Lung (tissue), 12 donors: ENCODE results near the gene HIF1AN. TPM values are rescaled to one million over a fixed set of nuclear protein-coding genes. Genes with fewer than 3 reads are reported as not detected.

ENCODE experiments used
- ATAC-seq: fragments of 200-7000 bp; cut with Tn5 transposase; one replicate; pipeline ENCODE4 v1.9.1; 2020; ENCODE audit warnings: moderate number of reproducible peaks; ENCODE audit not compliant: insufficient read depth, low FRiP score
- DNase-seq, 3 donors: peaks; one replicate each; pipeline ENCODE4 v3.0.0-alpha.2; 2013 to 2017
- H3K27ac ChIP-seq, 2 donors: one replicate each; pipeline ENCODE4 v1.5.1; 2013; ENCODE audit warnings: mild to moderate bottlenecking in 2 of 2, moderate library complexity in 2 of 2, control low read depth in 1 of 2, inconsistent platforms in 1 of 2, low read depth in 1 of 2, low read length in 1 of 2
- H3K27me3 ChIP-seq, 3 donors: one replicate each; pipeline ENCODE4 v1.5.1; 2013; ENCODE audit warnings: low read length in 2 of 3; ENCODE audit not compliant: control insufficient read depth in 3 of 3, insufficient read depth in 3 of 3
- H3K36me3 ChIP-seq, 4 donors: one replicate each; pipeline ENCODE4 v1.5.1; 2013; ENCODE audit warnings: low read length in 4 of 4, mild to moderate bottlenecking in 1 of 4, moderate library complexity in 1 of 4; ENCODE audit not compliant: control insufficient read depth in 4 of 4, insufficient read depth in 4 of 4
- H3K4me1 ChIP-seq, 5 donors: one replicate each; pipeline ENCODE4 v1.5.1; 2013; ENCODE audit warnings: low read length in 5 of 5, mild to moderate bottlenecking in 2 of 5, moderate library complexity in 1 of 5; ENCODE audit not compliant: control insufficient read depth in 5 of 5, insufficient read depth in 5 of 5
- H3K4me3 ChIP-seq: one replicate; pipeline ENCODE4 v1.5.1; 2013; ENCODE audit warnings: mild to moderate bottlenecking, control low read depth, moderate library complexity
- H3K9ac ChIP-seq, 2 donors: one replicate each; pipeline ENCODE4 v1.5.1; 2013; ENCODE audit warnings: low read length in 2 of 2, control low read depth in 1 of 2; ENCODE audit not compliant: insufficient read depth in 1 of 2
- H3K9me3 ChIP-seq, 4 donors: one replicate each; pipeline ENCODE4 v1.5.1; 2013; ENCODE audit warnings: low read length in 3 of 4, mild to moderate bottlenecking in 1 of 4, moderate library complexity in 1 of 4; ENCODE audit not compliant: control insufficient read depth in 4 of 4, insufficient read depth in 3 of 4
- CTCF ChIP-seq: IDR thresholded peaks from 2 replicates; pipeline ENCODE4 v1.5.1; 2012; ENCODE audit warnings: mild to moderate bottlenecking; ENCODE audit errors: control extremely low read depth, extremely low read depth
- WGBS, 2 donors: extraction: QIAGEN DNeasy Blood & Tissue Kit; methylation state at CpG; one replicate each; pipeline ENCODE4 v1.1.7; 2013; 5-methylcytosine and 5-hydroxymethylcytosine counted together
- polyA plus RNA-seq, 2 donors: library from polyadenylated mRNA; stranded (reverse); fragments of 200-250 nt; gene quantifications; one replicate each; pipeline ENCODE4 v1.2.1, GENCODE V29; 2013
- total RNA-seq, 2 donors: library from RNA; depleted of rRNA in 1 of 2; stranded (reverse); fragments of >200 nt in 1 of 2; gene quantifications; one replicate each; pipeline ENCODE4 v1.2.1, GENCODE V29; 2014 to 2021
- donor health status: control.
- donor health status: control.
- donor health status: Bipolar disorder and iron deficiency.
- donor health status: healthy.
- donor health status: DM: yes; HTN: yes; CAD: no.

HIF1AN gene
- total and polyA plus RNA-seq, 4 donors = 6.9 to 32.3 (median 13.6) TPM

GRCh38 chr10:100531761-100532160 lies 4.0 kb upstream of the HIF1AN start:
- Histone ChIP-seq H3K9me3 (no peaks in the 10 kb centered on the region), H3K4me3 (no peak overlapping the region), H3K27me3 (no peaks in the 10 kb centered on the region), H3K9ac (no peak overlapping the region), H3K27ac (no peak overlapping the region), H3K4me1 (peaks cover 2 to 25% (median 5%) of the 10 kb centered on the region in 5 donors), H3K36me3 (peaks cover 0 to 2% (median 2%) of the 10 kb centered on the region in 4 donors)
- no peak for DNase-seq
- ATAC-seq = no peak
- no peak for TF ChIP-seq CTCF

DNA sequence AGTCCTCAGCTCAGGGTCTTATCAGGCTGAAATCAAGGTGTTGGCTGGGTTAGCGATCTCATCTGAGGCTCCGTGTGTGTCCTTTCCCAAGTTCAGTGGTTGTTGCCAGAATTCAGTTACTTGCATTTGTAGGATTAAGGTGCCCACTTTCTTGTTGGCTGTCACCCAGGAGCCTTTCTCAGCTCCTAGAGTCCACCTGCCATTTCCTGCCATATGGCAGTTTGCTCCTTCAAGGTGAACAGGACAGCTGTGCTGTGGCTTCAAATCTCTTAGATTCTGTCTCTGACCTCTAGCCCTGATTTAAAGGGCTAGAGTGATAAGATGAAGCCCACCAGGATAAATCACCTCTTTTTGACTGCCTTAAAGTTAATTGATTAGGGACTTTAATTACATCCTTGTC lies 1.0 kb upstream of the HIF1AN start:
- no peak for ATAC-seq
- Histone ChIP-seq H3K9me3 (no peaks in the 10 kb centered on the region), H3K27ac (no peak overlapping the region), H3K27me3 (no peaks in the 10 kb centered on the region), H3K4me3 (no peak overlapping the region), H3K4me1 (peaks cover 2 to 27% (median 5%) of the 10 kb centered on the region in 5 donors), H3K36me3 (peaks cover 7% of the 10 kb centered on the region in 4 donors), H3K9ac (no peak overlapping the region)
- DNase-seq = no peak
- no peak for TF ChIP-seq CTCF
- WGBS, 2 donors = 88 to 98% methylated on average over 2 of the region's 2 CpGs

DNA sequence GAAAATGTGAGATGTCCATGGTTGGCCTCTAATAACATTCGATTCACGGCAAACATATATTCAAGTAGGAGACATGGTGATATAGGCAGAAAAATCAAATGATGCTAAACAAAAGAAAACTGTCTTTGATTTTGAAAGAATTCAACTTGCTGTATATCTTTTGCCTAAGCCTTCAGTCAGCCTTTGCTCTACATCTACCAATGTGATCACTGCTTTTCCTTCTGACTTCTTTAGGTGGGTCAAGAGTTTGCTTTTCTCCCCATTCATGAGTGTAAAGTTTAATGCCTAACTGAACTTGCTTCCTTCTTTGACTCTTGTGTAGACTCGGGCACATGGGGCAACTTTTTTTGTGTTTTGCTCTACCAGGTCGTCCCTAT lies 417 bp upstream of the HIF1AN start:
- peak overlapping the region; percentile 5 to 28 for H3K27ac ChIP-seq
- no peak for DNase-seq
- H3K9me3 ChIP-seq = no peaks in the 10 kb centered on the region
- H3K4me1 ChIP-seq = peaks cover 0 to 24% (median 5%) of the 10 kb centered on the region in 5 donors
- H3K9ac ChIP-seq = no peak overlapping the region
- WGBS, 2 donors = 48% methylated on average over 4 of the region's 4 CpGs
- H3K4me3 ChIP-seq = no peak overlapping the region
- ATAC-seq = no peak
- TF ChIP-seq CTCF = no peak
- H3K36me3 ChIP-seq = peaks cover 7 to 12% (median 8%) of the 10 kb centered on the region in 4 donors
- no peaks in the 10 kb centered on the region for H3K27me3 ChIP-seq

DNA sequence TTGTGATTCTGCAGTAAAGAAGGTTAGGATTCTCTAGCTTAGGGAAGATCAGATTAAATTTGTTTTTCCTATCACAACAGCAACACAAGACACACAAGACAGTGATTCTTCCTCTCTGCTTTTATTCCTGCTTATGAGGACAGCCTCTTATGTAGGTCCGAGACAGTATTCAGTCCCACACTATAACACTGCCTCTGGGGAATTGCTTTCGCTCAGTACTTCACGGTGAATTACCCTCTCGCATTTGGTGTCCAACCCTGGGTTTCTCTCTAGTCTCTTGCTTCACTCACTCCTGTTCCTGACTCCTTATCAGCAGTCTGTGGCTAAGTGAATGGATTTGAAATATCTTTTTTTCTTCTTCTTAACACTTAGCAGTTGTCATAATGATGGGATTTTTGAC lies 1.7 kb downstream of the HIF1AN start:
- no peak overlapping the region for H3K9ac ChIP-seq
- no peak overlapping the region for H3K4me3 ChIP-seq
- no peak for ATAC-seq
- no peak for TF ChIP-seq CTCF
- H3K27me3 ChIP-seq = no peaks in the 10 kb centered on the region
- H3K4me1 ChIP-seq = peaks cover 0 to 24% (median 5%) of the 10 kb centered on the region in 5 donors
- H3K27ac ChIP-seq = no peak overlapping the region
- DNase-seq = no peak
- 95 to 96% methylated on average over 4 of the region's 4 CpGs for WGBS, 2 donors
- peaks cover 15 to 20% (median 16%) of the 10 kb centered on the region in 4 donors for H3K36me3 ChIP-seq
- no peaks in the 10 kb centered on the region for H3K9me3 ChIP-seq
